ENCODE results near the gene UPK3A.
A peak's percentile ranks its signal among the peaks of the same experiment; 100 is the strongest.
"Not testable (repeated sequence)": the region's sequence is repeated elsewhere in the genome, so short reads cannot be mapped to it uniquely, and the experiment has no call there.

Gene UPK3A

GRCh38 chr22:45259754-45260394, 24.9 kb upstream of the UPK3A start:
- H3K4me3 ChIP-seq (replicated peaks; ENCODE audit: low read depth, low read length), result no peak overlapping the region
- TF ChIP-seq, protein P1, sequence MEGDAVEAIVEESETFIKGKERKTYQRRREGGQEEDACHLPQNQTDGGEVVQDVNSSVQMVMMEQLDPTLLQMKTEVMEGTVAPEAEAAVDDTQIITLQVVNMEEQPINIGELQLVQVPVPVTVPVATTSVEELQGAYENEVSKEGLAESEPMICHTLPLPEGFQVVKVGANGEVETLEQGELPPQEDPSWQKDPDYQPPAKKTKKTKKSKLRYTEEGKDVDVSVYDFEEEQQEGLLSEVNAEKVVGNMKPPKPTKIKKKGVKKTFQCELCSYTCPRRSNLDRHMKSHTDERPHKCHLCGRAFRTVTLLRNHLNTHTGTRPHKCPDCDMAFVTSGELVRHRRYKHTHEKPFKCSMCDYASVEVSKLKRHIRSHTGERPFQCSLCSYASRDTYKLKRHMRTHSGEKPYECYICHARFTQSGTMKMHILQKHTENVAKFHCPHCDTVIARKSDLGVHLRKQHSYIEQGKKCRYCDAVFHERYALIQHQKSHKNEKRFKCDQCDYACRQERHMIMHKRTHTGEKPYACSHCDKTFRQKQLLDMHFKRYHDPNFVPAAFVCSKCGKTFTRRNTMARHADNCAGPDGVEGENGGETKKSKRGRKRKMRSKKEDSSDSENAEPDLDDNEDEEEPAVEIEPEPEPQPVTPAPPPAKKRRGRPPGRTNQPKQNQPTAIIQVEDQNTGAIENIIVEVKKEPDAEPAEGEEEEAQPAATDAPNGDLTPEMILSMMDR (IDR thresholded peaks at IDR 0.05; ENCODE audit: low read length, missing control alignments), result no peak
- no peak for DNase-seq (ENCODE audit: low read depth)

DNA sequence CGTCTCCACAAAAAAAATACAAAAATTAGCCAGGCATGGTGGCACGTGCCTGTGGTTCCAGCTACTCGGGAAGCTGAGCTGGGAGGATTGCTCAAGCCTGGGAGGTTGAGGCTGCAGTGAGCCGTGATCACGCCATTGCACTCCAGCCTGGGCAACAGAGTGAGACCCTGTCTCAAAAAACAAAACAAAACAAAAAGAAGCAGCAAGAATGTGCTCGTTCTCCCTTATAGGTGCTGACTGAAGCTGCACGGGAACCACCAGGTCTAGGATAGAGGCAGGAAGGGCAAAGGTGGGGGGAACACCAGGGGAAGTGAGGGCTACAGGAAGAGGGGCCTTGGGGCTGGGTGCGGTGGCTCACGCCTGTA, 24.4 kb upstream of the UPK3A start:
- not testable (repeated sequence) for H3K4me3 ChIP-seq (replicated peaks; ENCODE audit: low read depth, low read length)

DNA sequence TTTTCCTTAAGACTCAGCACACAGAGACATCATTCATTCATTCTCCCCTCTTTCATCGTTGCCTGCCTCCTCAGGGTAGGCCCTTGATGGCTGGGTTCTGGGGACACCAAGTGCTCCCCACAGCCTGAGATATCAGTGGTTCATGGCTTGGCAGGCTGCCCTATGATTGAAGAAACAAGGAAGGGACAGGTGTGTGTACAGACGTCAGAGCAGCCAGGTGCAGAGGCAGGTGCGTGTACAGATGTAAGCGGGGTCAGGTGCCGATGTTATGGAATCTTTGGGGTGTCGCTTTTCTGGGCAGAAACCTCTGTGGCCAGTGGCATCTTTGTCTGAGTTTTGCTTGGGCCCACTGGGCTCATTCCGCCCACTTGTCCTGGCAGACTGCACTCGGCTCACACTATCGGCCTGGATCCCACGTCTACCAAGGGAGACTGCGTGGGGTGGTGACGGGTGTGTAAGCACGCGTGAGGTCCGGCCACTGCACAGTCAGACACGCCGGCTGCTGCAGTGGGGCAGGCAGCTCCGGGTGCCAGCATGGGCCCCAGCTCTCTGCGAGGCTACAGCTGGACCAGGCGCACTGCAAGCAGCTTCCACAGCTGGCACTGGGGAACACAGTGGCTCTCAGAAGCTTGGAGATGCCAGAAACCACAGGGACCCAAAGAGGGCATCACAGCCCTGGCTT, 23.2 kb upstream of the UPK3A start:
- DNase-seq (ENCODE audit: low read depth), result no peak
- no peak overlapping the region for H3K4me3 ChIP-seq (replicated peaks; ENCODE audit: low read depth, low read length)
- TF ChIP-seq, protein P1 (IDR thresholded peaks at IDR 0.05; ENCODE audit: low read length, missing control alignments), result no peak

More for the DNA sequence above, 24.4 kb upstream of the UPK3A start:
- DNase-seq (ENCODE audit: low read depth), result not testable (repeated sequence)

GRCh38 chr22:45262195-45262930, 22.4 kb upstream of the UPK3A start:
- no peak overlapping the region for H3K4me3 ChIP-seq (replicated peaks; ENCODE audit: low read depth, low read length)
- DNase-seq (ENCODE audit: low read depth), result no peak
- TF ChIP-seq, protein P1 (IDR thresholded peaks at IDR 0.05; ENCODE audit: low read length, missing control alignments), result no peak

DNA sequence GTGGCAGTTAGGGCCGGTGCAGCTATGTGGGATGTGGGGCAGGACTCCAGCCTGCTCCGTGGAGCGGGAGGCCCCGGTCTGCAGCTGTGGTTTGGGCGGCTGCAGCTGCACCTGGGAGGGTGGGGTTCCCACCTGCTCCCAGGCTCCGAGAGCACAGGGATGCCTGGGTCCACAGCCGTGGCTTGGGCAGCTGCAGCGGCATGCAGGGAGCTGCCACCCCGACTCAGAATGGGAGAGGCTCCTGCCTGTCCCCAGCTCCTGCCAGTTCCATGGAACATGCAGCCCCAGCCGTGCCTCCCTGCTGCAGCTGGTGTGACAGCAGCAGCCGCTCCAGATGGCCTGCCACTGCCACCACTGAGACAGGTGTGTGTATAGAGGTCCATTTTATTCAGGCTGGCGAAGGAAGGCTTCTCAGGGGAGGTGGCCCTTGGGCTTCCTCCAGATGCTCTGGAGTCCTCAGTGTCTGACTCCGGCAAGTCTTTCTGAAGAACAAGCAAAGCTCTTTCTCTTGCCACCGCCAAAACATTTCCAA, 21.8 kb upstream of the UPK3A start:
- TF ChIP-seq, protein P1 (IDR thresholded peaks at IDR 0.05; ENCODE audit: low read length, missing control alignments), result no peak
- DNase-seq (ENCODE audit: low read depth), result no peak
- H3K4me3 ChIP-seq (replicated peaks; ENCODE audit: low read depth, low read length), result no peak overlapping the region

DNA sequence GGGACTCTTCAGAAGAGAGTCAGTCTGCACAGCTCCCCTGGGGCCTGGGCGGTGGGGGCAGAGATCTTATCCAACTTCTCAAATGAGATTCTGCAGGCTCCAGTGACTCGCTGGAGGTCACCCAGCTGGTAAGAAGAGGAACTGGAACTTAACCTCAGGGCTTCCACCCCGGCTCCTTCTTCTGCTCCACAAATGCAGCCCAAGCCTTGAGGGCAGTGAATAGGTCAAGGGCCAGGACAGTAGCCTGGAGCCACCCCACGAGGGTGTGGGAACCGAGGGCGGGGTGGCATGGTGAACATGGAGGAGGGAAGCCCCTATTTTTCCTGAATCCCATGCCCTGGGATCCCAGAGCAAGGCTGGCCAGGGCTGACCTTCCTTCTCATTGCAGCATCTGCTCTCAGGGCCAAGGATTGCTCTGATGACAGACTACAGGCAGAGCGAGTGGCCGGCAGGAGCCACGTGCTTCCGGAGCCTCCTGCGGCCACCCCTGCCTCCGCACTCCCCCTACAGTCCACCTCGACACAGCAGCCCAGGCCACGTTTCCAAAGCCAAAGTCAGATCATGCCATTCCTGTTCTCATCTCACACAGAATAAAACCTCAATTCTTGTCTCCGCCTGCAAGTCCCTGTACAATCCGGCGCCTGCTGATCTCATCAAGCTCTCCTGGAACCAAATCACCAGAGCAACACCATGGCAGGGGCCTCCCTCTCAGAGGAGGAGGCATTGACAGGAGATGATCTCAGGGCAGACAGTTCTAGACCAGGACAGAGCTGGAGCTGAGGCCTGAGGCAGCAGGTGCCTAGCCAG, 21.1 kb upstream of the UPK3A start:
- TF ChIP-seq, protein P1 (IDR thresholded peaks at IDR 0.05; ENCODE audit: low read length, missing control alignments), result peak; percentile 87
- no peak overlapping the region for H3K4me3 ChIP-seq (replicated peaks; ENCODE audit: low read depth, low read length)
- peak; percentile 87 for DNase-seq (ENCODE audit: low read depth)
